GM19025 (cell line): ENCODE results near the gene ZNF638.
"Not testable (repeated sequence)": the region's sequence is repeated elsewhere in the genome, so short reads cannot be mapped to it uniquely, and the experiment has no call there.

Experiments
- ATAC-seq: cut with Tn5 transposase; IDR thresholded peaks from one replicate; pipeline ENCODE4 v1.9.1; 2021; ENCODE audit warnings: mild to moderate bottlenecking, low read depth, moderate library complexity; ENCODE audit not compliant: unreplicated experiment

The ZNF638 gene, protein sequence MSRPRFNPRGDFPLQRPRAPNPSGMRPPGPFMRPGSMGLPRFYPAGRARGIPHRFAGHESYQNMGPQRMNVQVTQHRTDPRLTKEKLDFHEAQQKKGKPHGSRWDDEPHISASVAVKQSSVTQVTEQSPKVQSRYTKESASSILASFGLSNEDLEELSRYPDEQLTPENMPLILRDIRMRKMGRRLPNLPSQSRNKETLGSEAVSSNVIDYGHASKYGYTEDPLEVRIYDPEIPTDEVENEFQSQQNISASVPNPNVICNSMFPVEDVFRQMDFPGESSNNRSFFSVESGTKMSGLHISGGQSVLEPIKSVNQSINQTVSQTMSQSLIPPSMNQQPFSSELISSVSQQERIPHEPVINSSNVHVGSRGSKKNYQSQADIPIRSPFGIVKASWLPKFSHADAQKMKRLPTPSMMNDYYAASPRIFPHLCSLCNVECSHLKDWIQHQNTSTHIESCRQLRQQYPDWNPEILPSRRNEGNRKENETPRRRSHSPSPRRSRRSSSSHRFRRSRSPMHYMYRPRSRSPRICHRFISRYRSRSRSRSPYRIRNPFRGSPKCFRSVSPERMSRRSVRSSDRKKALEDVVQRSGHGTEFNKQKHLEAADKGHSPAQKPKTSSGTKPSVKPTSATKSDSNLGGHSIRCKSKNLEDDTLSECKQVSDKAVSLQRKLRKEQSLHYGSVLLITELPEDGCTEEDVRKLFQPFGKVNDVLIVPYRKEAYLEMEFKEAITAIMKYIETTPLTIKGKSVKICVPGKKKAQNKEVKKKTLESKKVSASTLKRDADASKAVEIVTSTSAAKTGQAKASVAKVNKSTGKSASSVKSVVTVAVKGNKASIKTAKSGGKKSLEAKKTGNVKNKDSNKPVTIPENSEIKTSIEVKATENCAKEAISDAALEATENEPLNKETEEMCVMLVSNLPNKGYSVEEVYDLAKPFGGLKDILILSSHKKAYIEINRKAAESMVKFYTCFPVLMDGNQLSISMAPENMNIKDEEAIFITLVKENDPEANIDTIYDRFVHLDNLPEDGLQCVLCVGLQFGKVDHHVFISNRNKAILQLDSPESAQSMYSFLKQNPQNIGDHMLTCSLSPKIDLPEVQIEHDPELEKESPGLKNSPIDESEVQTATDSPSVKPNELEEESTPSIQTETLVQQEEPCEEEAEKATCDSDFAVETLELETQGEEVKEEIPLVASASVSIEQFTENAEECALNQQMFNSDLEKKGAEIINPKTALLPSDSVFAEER (N-terminal part only)

DNA sequence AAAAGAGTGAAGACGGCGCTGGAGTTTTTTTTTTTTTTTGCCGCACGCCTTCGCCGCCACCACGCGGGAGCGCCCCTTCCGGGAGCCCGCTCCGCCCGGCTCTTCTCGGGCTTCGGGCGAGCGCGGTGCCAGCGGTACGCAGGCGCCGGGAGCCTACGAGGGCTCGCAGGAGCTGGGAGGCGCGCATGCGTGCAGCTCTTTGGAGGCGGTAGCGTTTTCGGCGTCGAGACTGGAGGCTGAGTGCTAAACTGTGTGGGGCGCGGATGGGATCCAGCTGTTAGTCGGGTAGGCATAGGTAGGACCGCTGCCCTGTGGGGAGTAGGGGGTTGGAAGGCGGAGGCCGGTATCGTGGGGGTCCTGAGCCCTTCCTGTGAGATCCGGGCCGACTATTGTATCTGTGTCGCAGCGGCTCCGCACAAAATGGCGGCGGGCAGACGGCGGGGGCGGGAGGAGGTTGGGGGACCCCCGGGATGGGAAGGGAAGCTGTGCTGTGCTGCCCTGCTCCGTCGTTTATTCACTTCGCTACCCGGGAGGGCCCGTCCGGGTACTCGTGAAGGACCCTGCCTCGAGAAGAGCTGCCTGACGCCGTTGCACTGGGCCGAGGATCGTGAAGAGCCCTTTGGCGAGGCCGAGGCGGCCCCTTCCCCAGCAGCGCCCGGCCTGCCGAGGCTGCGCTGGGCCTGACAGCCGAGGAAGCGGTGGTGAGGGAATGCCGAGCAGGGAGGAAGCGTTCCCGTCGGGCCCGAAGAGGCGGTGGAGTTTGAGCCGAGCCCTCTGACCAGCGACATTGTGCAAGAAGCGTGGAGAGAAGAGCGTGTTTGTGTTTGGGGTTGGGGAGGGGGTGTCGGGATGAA is at the start of gene ZNF638:
TSS of gene ZNF638 (plus strand) at position 202 of the 854 bp plus-strand sequence. CDS start 17,173 bp downstream, outside the sequence.
- ATAC-seq, result peak; percentile 96

DNA sequence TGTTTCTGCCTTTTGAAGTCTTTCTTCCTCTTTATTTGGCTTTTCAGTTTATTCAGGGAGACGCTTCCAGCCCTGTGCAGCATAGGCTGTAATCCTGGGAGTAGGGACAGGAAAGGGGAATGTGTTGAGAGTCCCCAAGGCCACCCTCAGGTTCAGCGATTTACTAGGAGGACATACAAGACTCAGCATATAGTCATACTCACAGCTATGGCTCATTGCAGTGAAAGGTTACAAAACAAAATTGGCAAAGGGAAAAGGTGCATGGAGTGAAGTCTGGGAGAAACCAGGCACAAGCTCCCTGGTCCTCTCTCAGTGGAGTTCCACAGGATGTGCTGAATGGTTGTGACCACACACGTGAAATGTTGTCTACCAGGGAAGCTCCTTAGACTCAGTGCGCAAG is 49.6 kb upstream of the ZNF638 start:
- no peak for ATAC-seq

DNA sequence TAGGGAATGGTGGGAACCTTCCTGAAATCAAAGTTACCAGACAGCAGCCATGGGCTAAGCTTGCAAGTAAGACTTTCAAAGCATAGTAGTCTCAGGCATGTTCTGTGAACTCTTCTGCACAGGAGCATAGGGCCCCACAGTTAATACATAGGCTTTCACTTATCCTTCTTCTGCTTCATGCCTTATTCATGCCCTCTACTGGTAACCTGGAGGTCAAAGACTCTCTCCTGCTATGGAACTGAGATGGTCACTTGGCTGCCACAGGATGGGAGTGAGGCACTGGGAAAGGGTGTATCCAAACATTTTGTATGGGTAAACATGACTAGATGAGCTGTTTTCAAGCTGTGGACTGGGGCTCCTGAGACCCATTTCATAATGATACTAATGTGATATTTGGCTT is 49.1 kb upstream of the ZNF638 start:
- ATAC-seq, result no peak

DNA sequence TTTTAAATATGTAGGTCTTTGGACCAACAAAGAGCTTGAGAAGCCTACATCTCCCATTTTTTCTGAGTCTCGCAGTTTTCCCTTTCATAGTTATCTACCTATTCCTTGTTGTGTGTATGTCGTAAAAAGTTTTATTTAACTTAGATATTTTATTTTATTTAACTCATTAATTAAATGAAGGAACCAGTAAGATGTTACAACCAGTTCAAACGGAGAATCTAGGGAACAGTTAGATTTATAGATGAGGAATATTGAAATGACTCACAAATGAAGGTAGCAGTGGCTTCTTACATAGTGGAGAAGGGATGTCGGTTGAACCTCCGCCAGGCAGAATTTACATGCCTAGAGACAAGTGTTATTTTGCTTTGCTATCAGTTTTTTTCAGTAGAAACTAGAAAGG is 48.5 kb upstream of the ZNF638 start:
- no peak for ATAC-seq

DNA sequence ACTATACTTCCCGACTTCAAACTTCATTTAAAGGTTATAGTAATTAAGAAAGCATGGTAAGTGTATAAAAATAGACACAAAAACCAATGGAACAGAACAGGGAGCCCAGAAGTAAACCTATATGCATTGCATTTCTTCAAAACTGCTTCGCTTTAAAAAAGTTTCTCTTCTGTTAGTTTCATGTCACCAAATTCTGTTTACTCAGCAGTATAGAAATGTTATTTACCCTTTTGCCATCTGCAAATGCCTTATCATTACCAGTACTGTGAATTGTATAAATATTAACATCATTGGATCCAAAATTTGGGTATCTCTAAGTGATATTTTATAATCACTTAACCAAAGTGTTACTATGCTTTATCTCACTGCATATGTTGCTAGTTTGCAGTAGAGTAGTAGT is 45.9 kb upstream of the ZNF638 start:
- no peak for ATAC-seq

DNA sequence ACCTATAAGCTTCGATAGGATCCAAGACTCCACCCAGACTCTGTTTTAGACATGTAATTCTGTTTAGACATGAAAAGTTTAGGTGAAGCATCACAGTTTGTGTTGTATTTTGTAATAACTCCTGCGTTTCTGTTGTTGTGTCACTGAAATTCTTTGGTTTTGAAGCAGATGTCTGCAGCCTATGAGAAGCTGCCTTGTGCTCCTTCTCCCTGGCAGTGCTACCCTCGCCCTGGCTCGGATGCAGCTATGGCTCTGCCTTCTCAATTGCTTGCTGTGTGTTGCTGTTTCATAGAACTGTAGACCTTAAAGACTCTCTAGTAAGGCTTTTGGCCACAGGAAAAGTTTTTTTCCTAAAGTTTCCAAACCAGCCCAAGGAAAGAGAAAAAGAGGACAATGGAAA is 40.2 kb upstream of the ZNF638 start:
- no peak for ATAC-seq

DNA sequence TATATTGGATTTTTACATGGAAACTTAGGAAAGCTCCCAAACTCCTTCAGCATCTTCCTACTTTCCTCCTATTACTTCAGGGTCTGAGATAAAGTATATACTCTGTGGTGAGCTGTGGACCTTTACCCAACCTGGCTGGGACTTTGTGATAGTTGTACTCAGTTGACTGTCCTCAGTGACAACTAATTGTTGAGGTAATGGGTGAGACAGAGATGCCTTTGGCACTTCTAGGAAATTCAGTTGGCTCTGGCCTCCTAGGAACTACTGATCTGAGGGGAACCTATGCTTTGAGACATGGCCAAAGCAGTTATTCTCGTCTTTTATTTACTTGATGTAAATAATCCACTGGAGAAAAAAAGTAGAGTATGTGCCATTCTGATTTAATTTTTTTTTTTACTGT is 39.4 kb upstream of the ZNF638 start:
- ATAC-seq, result no peak

DNA sequence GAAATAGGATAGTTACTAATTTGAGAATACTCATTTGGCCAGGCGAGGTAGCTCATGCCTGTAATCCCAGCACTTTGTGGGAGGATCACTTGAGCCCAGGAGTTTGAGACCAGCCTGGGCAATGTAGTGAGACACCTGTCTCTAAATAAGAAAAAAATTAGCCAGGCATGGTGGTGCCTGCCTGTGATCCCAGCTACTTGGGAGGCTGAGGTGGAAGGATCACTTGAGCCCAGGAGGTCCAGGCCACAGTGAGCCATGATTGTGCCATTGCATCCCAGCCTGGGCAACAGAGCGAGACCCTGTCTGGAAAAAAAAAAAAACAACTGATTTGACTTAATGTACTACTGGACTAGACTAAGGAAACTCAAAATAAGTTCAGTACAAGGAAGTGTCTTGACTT is 32.7 kb upstream of the ZNF638 start:
- ATAC-seq, result no peak

DNA sequence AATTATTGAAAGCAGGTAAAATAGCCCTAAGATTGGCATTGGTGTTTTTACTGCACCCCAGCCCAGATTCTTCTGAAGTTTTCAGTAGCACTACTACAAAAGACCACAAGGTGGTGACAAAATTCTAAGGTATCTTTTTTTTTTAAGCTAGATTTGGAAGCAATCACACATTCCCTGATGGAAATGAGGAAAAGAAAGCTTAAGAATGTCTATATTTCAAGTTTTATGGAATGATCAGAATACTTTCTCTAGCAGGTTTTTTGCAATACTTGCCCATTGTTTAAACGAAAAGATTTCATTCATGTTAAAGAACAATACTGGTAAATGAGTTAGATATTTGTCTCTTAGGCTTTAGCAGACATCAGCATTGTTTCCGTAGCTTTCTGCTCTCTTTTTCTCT is 32.1 kb upstream of the ZNF638 start:
- ATAC-seq, result no peak

DNA sequence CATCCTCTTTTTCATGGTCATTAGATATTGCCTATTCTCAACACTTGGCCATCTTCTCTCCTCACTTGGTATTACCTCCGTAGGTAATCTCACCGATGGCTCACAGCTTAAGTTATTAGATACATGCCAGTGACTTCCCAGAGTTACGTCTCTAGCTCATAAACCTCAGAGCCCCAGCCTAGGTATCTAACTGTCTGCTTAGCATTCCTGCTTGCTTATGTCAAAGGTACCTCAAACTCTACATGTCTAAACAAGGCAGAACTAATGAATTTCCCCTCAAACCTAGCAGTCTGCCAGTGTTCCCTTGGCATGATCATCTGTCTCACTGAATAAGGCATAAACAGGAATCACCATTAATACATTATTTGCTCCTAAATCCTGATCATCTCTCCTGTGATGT is 27.7 kb upstream of the ZNF638 start:
- no peak for ATAC-seq

DNA sequence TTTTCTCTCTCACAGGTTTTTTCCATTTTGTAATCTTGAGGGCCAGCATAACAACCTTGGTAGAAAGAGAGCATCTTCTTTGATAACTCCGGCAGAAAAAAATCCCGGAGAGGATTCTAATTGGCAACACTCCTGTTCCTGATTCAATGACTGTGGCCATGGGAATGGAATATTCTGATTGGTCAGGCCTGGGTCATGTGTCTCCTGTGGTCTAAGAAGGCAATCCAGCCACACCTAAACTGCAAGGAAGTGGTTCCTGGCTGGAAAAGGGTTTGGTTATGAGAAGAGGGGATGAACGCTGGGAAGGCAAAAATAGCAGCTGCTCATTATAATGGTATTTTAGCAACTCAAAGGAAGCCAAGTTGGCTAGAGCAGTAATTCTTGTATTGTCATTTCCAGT is 24.8 kb upstream of the ZNF638 start:
- no peak for ATAC-seq

DNA sequence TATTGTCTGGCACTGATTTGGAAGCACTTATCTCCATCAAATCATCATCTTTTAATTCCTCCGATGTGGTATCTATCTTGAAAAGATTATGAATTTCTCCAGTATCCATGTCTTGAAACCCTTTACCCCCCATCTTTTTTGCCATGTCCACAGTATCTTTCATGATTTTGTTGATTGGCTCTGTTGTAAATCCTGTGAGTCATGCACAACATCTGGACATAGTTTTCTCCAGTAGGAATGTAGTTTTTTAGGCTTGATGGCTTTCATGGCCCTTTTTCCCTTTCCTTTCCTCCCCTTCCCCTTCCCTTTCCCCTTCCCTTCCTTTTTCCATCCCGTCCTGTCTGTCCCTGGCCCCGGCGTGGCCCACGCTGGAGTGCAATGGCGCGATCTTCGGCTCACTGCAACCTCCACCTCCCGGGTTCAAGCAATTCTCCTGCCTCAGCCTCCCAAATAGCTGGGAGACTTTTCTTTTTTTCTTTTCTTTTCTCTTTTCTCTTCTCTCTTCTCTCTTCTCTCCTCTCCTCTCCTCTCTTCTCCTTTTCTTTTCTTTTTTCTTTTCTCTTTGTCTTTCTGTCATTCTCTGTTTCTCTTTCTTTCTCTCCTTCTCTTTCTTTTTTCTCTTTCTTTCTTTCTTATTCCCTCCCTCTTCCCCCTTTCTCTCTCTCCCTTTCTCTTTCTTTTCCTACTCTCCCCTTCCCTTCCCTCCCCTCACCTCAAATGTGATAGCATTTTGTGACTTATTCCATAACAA is 18.4 kb upstream of the ZNF638 start:
- ATAC-seq, result no peak

DNA sequence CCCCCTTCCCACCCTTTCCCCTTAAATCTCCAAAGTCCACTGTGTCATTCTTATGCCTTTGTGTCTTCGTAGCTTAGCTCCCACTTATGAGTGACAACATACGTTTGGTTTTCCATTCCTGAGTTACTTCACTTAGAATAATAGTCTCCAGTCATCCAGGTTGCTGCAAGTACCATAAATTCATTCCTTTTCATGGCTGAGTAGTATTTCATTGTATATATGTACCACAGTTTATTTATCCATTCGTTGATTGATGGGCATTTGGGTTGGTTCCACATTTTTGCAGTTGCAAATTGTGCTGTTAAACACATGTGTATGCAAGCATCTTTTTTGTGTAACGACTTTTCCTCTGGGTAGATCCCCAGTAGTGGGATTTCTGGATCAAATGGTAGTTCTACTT is 14.5 kb upstream of the ZNF638 start:
- ATAC-seq, result no peak

DNA sequence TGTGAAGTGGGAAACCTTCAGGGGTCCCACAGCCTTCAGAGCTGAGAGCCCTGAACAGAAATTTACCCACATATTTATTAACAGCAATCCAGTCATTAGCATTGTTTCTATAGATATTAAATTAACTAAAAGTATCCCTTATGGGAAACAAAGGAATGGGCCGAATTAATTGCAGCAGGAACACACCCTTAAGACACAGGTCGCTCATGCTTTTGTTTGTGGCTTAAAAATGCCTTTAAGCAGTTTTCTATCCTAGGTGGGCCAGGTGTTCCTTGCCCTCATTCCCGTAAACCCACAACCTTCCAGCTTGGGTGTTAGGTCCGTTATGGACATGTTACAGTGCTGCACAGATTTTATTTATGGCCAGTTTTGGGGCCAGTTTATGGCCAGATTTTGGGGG is 13.7 kb upstream of the ZNF638 start:
- ATAC-seq, result not testable (repeated sequence)

DNA sequence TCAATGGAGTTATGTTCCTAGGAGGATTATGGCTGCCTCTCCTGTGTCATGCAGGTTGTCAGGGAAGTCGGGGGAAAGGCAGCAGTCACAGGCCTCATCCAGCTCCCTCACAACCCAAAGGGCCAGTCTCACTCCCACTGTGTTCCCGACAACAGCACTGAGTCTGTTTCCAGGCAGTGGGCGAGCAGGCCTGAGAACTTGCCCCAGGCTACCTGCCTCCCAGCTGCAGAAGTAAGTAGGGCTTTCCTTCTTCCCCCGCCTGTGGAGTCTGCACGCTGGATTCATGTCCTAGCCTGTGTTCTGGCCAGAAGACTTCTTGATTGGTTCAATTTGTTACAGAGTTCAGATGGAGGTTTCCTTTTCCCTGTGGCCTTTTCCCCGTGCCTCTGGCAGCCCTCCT is 8.2 kb upstream of the ZNF638 start:
- ATAC-seq, result no peak

DNA sequence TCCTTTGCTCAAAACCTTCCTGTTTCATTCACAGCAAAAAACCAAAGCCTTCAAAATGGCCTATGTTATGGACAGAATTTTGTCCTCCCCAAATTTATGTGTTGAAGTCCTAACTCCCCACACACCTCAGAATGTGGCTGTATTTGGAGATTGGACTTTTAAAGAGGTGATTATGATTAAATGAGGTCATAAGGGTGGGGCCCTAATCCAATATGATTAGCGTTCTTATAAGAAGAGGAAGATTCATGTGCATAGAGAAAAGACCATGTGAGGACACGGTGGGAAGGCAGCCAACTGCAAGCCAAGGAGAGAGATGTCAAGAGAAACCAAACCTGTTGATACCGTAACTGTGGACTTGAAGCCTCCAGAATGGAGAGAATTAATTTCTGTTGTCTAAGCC is 4.6 kb upstream of the ZNF638 start:
- ATAC-seq, result no peak

DNA sequence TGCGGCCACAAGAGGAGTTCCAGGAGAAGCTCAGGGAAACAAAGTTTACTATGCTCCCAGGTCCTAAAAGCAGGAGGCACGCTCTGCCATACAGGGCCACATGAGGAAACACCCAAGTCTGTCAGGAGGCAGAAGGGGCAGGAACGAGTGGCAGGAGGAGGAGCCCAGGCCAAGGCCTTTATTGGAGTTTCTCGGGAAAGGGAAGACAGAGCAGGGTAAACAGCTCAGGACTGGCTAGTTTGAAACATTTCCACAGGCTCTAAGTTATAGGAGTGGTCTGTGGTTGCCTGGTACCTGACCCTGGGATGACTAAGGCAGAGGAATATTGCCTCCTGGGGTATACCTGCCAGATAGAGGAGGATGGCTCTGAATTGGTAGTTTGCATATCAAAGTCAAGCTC is 3.7 kb upstream of the ZNF638 start:
- ATAC-seq, result no peak

DNA sequence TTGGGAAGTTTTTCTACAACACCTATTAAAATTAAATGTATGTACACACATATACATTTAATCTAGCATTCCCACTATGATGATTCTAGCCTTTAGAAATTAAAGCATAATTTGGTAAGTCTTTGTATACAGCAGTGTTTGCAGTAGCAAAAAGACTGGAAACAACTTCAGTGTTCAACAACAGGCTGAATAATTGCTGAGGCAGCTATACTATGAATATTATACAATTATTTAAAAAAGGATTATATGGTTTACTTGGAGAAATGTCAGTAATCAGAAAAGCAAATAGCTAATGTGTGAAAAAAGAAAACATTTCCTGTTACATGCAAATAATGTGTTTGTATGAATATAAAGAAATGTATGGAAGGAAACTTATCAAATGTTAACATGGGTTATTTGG is 1.4 kb upstream of the ZNF638 start:
- ATAC-seq, result no peak

DNA sequence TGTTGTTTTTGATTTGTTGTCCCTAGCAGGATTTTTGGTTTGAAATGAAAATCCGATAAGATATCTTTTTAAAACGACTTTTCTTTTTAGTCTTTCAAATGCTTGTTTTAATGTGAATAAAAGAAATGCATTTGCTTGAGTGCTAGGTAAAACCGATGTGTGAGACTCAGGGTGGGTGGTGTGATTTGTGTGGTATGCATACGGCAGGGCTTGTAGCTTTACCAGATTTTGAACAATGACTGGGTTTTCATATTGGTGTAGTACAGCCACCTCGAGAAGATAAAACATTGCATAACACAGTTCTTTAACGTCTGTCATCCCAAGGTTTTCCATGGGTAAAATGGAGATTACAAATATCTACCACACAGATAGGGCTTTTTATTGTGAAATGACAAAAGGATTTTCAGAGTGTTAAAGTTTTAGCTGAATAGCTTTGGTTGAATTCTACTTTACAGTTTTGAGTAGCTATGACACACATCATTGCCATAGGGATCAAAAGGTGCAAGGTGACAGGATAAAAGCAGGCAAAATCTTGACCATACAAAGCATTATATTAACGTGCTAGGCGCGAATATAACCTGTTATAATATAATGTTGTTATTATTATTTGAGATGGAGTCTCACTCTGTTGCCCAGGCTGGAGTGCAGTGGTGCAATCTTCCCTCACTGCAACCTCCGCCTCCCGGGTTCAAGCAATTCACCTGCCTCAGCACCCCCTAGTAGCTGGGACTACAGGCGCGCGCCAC is 824 bp upstream of the ZNF638 start:
- no peak for ATAC-seq
